HG03571 (cell line): ENCODE measurements around the gene CLCNKA.
"Not testable (repeated sequence)": the region's sequence is repeated elsewhere in the genome, so short reads cannot be mapped to it uniquely, and the experiment has no call there.

Source experiments
- ATAC-seq: cut with Tn5 transposase; IDR thresholded peaks from one replicate; pipeline ENCODE4 v1.9.1; 2021; ENCODE audit not compliant: unreplicated experiment

CLCNKA gene

DNA sequence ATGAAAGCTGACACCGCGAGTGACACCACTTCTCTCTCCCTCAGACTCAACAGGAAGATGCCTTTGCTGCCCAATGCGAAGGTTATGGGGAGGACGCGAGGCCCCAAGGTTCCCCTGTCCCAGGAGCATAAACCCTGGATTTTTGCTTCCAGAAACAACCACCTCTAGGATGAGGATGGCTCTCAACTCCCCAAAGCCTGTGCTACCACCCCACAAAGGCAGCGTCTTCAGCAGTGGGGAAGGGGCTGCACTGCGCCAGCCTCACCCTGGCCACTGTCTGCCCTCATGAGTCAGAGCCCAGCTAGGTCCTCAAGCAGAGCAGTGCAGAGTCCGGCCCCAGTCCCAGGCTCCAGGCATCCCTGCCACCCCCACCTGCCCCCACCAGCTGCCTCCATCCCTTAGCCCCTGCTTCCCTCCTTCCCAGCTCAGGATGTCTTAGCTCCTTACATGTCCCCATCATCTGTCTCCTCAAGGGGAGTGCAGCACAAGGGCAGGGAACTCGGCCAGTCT lies 24.7 kb upstream of the CLCNKA start:
- no peak for ATAC-seq

DNA sequence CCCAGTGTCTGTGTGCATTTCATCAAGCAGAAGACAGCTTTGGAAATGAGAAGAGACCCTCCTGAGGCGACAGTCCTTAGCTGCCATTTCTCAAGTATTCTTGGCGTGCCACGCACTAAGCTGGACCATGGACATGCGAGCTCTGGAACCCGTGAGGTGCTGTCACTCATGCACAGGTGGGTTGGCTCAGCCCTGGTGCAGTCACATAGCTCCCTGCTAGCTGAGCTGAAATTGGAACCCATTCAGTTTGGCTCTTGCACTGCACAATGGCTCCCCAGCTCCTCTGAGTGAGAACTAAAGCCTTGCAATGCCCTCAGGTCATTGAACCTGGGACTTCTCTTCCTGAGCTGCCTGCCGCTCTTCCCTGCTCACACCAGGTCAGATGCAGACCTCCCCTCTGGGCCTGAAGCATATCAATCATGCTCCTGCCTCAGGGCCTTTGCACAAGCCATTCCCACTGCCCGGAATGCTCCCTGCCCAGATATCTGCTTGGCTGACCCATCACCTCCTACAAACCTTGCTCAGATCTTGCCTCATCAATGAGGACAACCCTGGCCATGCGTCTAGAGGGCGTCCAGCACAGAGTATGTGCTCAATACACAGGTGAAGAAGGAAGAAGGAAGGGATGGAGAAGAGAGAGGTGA lies 24.1 kb upstream of the CLCNKA start:
- no peak for ATAC-seq

GRCh38 chr1:15998929-15999328 lies 22.9 kb upstream of the CLCNKA start:
- no peak for ATAC-seq

GRCh38 chr1:16001274-16001673 lies 20.6 kb upstream of the CLCNKA start:
- ATAC-seq, result not testable (repeated sequence)

GRCh38 chr1:16005597-16005996 lies 16.2 kb upstream of the CLCNKA start:
- ATAC-seq, result no peak

GRCh38 chr1:16006010-16006409 lies 15.8 kb upstream of the CLCNKA start:
- ATAC-seq, result no peak

GRCh38 chr1:16006552-16007485 lies 15.0 kb upstream of the CLCNKA start:
- no peak for ATAC-seq

DNA sequence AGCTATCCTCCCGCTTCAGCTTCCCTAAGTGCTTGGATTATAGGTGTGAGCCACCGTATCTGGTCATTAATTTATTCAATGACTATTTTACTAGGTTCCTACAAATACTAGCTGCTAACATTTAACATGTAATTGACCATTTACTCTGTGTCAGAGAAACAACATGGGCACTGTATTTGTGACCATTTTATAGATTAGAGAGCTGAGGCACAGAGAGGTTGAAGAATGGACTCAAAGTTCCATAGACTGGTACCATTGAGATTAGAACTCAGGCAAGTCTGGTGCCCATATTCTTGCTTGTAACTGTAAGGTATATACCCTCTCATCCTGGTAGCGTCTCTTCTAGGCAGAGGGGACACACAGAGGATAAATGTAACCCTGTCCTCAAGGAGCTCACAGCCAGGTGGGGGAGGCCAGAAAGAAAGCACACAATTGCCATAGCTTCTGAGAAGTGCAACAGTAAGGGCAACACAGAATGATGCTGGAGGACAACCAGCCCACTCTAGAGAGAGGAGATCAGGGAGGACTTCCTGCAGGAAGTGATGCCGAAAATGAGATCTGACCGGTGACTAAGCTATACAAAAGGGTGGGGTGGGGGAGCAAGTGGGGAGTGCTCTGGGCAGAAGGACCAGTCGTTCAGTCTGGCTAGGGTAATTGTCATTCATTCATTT lies 14.0 kb upstream of the CLCNKA start:
- ATAC-seq, result no peak

GRCh38 chr1:16009030-16009460 lies 12.8 kb upstream of the CLCNKA start:
- ATAC-seq, result no peak

- ATAC-seq, result no peak
Observed at GRCh38 chr1:16009678-16010077, 12.2 kb upstream of the CLCNKA start.

GRCh38 chr1:16010837-16011236 lies 11.0 kb upstream of the CLCNKA start:
- no peak for ATAC-seq

DNA sequence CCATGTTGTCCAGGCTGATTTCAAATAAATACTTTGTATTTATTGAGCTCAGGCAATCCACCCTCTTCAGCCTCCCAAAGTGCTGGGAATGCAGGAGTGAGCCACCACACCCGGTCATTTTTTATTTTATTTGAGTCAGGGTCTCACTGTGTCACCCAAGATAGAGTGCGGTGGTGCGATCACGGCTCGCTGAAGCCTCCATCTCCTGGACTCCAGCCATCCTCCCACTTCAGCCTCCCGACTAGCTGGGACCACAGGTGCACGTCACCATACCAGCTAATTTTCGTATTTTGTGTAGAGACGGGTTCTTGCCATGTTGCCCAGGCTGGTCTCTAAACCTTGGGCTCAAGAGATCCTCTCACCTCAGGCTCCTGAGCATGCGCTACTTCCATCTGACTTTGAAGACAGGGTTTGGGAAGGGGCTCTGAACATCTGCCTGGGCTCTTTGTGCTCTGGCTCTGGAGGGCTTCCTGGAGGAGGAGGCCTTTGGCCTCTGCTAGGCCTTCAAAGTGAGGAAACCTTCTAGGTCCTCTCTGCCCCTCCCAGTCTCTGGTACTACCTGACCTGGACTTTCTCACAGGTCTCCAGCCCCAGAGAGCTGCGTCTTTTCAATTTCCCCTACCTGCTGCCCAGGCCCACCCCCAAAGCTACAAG lies 9.8 kb upstream of the CLCNKA start:
- no peak for ATAC-seq

GRCh38 chr1:16012590-16013219 lies 9.1 kb upstream of the CLCNKA start:
- no peak for ATAC-seq

DNA sequence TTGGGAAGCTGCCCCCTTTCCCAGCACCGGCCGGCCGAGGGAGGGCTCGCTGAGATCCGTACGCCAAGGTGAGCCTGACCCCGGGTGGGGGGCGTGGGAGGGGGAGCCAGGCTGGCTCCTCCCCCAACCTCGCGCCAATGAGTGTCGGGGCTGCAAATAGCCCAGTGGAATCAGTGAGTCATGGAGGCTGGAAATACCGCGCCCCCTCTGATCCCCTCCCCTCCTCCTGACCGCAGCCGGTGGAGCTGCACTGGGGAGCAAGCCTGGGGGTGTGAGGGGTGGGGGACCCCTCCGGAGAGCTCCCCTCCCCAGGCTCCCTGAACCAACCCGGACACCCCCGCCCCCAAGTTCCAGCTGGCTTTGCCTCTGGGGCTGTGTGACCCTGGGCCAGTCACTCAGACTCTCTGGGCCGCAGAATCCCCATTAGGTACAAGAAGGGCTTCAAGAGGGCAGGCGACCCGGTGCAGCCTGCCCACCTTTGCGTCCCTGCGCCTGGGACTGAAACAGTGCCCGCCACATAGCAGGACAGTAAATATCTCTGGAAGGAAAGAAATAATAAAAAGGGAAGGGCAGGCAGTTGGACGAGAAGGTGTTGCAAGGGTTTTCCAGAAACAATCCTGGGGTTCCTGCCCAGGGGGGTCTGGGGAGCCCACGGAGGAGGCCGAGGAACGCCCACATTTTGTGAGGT lies 8.5 kb upstream of the CLCNKA start:
- no peak for ATAC-seq

DNA sequence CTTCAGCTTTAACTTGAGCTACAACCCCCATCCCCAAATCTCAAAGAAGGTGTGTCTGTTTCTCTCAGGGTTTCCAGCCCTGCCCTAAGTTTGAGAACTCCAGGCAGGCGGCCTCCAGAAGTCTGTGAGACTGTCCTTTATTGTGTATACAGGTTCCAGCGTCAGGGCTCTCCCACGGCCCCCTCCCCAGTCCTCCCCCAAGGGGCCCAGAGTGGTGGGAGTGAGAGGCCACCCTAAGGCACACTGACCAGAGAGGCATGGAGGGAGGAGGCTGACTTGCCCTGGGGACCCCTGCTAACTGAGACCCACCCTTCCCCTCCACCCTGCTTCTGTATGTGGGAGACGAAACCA lies 8.0 kb upstream of the CLCNKA start:
- ATAC-seq, result no peak

GRCh38 chr1:16014509-16015482 lies 7.0 kb upstream of the CLCNKA start:
- no peak for ATAC-seq

- no peak for ATAC-seq
Observed at GRCh38 chr1:16015491-16015890, 6.3 kb upstream of the CLCNKA start.

DNA sequence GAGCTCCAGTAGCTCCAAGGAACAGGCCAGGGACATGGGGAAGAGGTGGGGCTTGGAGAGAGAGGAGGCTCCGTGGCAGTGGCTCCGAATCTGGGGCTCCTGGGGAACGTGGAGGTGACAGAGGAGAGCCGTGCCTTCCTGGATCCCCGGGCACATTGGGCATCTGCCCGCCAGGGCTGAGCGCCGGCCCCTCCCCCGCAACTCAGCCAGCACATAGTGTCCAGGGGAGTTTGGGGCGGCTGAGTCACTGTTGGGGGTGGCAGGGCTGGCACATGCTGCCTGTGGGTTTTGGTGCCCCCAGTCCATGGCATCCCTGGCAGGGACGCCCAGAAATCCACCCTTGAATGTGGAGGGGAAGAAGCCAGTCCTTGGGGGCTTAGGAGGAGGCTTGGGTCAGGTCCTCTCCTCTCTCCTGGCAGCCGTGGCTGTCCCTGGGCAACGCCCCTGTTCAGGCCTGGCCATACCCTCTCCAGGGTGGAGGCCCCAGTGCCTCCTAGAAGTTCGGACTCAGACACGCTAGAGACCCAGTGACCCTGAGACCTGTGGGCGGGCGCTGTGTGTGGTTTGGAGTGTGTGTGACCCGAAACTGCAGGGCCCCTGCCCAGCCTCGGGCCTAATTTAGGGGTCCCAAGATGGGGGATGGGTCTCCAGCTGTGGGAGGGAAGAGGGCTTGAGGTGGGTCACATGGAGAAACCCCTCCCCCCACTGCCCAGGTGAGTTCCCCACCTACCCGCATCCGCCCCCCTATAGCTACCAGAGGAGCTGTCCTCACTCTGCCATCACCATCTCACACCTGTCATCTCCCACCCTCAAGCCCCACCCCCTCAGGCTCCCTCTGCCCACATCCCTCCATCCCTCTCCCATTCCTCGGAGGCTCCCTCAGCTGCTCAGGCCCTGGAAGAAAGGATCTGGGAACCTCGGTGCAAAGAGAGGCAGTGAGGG lies 5.6 kb upstream of the CLCNKA start:
- ATAC-seq, result no peak
